Measurements from ENCODE around the gene FUS. TPM values are rescaled to one million over a fixed set of nuclear protein-coding genes. Genes with fewer than 3 reads are reported as not detected.

The FUS gene
- total and polyA plus RNA-seq, 2 of the 13 experiments (the other 11 are each of a cell fraction or from before 2014, with no cell fraction given) = 68.1 to 168 TPM

- TF ChIP-seq DZIP1 (CRISPR knock-in tag; IDR thresholded peaks at IDR 0.05) (peak; percentile 78), TBX3 (IDR thresholded peaks at IDR 0.05; ENCODE audit: borderline replicate concordance) (peak; percentile 71), MED8 (CRISPR knock-in tag; IDR thresholded peaks at IDR 0.05; ENCODE audit: insufficient replicate concordance) (peak; percentile 98), ZNF180 (CRISPR knock-in tag; IDR thresholded peaks at IDR 0.05; ENCODE audit: borderline replicate concordance, low read depth) (0 out of 2 replicates have a peak, but pooled peaks have one; percentile 21), ZNF615 (CRISPR knock-in tag; IDR thresholded peaks at IDR 0.05; ENCODE audit: borderline replicate concordance) (peak; percentile 99), ZNF441 (CRISPR knock-in tag; IDR thresholded peaks at IDR 0.05; ENCODE audit: borderline replicate concordance) (peak; percentile 75; the same call in 1 of the 2 replicates), SRF (IDR thresholded peaks at IDR 0.05; ENCODE audit: low read depth, low read length) (peak; percentile 7; the same call in 1 of the 2 replicates), ATF6 (CRISPR knock-in tag; conservative IDR thresholded peaks at IDR 0.05) (no peak; the same call in none of the 2 replicates), ZNF879 (CRISPR knock-in tag; IDR thresholded peaks at IDR 0.05) (peak; percentile 90), ZFP91 (CRISPR knock-in tag; IDR thresholded peaks at IDR 0.05; ENCODE audit: borderline replicate concordance) (peak; percentile 96), RARG (CRISPR knock-in tag; IDR thresholded peaks at IDR 0.05; ENCODE audit: low read depth) (0 out of 2 replicates have a peak, but pooled peaks have one; percentile 79), ZNF512B (CRISPR knock-in tag; IDR thresholded peaks at IDR 0.05; ENCODE audit: borderline replicate concordance) (no peak), ZNF687 (CRISPR knock-in tag; IDR thresholded peaks at IDR 0.05) (no peak; the same call in 1 of the 2 replicates)
These were observed at the start of gene FUS (continued) for GRCh38 chr16:31179747-31180459.

All from HepG2 (cell line).